Astrocyte (in vitro differentiated cells and primary cell): ENCODE results near the gene EXOC4.

Experiments used
- CTCF ChIP-seq: IDR thresholded peaks from 2 replicates; pipeline ENCODE4 v1.5.1; 2011; ENCODE audit warnings: low read depth, mild to moderate bottlenecking, inconsistent platforms, low read length, moderate library complexity; ENCODE audit not compliant: insufficient read depth
- EZH2 ChIP-seq: IDR thresholded peaks from 2 replicates; pipeline ENCODE4 v1.6.1; 2012; ENCODE audit warnings: mild to moderate bottlenecking, low read length, inconsistent platforms; ENCODE audit not compliant: insufficient read depth

GRCh38 chr7:133477791-133478190 is 224.9 kb downstream of the EXOC4 start:
- TF ChIP-seq CTCF (no peak), EZH2 (no peak)
